Rectal smooth muscle tissue (tissue), 1 donor: ENCODE measurements around the gene PLA2G3.
"Not testable (repeated sequence)": the region's sequence is repeated elsewhere in the genome, so short reads cannot be mapped to it uniquely, and the experiment has no call there.

Experiments used
- H3K27ac ChIP-seq: one replicate; pipeline ENCODE4 v1.7.0; 2013; ENCODE audit warnings: low read depth, low read length, inconsistent platforms
- H3K27me3 ChIP-seq: one replicate; pipeline ENCODE4 v1.7.0; 2013; ENCODE audit warnings: low read length; ENCODE audit not compliant: control insufficient read depth, insufficient read depth
- H3K36me3 ChIP-seq: one replicate; pipeline ENCODE4 v1.7.0; 2013; ENCODE audit warnings: low read length; ENCODE audit not compliant: control insufficient read depth, insufficient read depth
- H3K4me1 ChIP-seq: one replicate; pipeline ENCODE4 v1.7.0; 2013; ENCODE audit warnings: low read length; ENCODE audit not compliant: control insufficient read depth, insufficient read depth
- H3K4me3 ChIP-seq: one replicate; pipeline ENCODE4 v1.7.0; 2013; ENCODE audit warnings: low read length
- H3K9ac ChIP-seq: one replicate; pipeline ENCODE4 v1.7.0; 2013; ENCODE audit warnings: low read length

PLA2G3 gene

DNA sequence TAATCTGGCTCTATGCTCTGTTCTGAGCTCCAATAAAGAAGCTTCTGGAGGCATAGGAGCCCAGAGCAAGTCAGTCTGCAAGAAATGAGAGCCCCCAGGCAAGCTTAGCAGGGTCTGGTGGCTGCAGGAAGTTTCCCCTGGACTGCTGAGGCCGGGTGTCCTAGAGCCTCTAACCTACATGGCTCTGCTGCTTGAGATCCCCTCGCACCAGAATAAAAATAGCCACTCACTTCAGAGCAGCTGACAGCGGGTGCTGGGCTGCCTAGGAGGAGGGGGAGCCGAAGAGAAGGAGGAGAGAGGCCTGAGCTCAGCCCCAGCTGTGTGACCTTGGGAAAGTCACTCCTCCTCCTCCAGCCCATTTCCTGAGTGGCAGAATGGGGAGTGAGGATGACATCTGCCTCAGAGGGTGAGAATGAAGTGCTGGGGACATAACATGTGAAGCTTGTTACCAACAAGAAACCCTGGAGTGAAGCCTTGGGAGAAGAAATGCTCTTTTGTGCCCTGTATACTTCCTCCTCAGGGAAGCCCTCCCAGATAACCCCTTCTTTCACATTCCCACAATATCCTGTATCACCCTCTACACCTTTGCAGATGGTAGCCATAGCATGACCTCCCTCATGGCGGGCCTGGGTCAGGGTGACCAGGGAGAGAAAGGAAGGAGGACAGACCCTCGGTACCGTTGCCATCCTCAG, 21.1 kb downstream of the PLA2G3 start:
- peaks cover 9% of the 10 kb centered on the region for H3K4me1 ChIP-seq
- H3K9ac ChIP-seq, result no peak overlapping the region
- H3K36me3 ChIP-seq, result no peaks in the 10 kb centered on the region
- no peak overlapping the region for H3K27ac ChIP-seq
- H3K4me3 ChIP-seq, result no peak overlapping the region
- H3K27me3 ChIP-seq, result no peaks in the 10 kb centered on the region

DNA sequence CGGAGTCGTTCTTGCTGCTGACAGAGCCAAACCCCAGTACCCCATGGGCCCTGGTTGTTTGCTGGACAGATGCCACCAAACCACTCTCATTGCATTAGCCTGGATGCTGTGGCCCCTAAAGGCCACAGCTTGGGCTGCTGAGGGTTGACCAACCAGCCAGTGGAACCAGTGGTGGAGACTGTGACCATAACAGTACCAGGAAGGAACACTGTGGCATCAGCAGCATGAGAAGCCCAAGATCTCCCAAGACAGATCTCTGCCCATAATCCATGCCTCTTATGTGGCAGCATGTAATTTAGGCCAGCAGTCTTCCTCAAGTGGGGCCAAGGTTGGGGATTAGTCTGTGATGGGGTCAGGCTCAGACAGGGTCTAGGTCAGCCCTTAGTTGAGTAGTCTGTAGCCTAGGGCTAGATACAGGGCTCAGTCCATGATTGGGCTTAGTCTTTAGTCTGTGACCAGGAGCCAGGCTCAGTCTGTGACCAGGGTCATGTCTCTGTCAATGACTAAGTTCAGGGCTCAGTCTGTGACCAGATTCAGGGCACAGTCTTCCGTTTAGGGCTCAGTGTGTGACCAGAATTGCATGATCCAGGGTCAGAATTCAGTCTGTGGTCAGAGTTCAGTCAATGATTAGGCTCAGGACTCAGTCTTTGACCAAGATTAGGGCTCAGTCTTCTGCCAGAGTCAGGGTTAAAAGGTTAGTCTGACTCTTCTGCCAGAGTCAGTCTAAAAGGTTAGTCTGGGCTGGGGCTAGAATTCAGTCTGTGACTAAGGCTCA, 22.1 kb downstream of the PLA2G3 start:
- peaks cover 9% of the 10 kb centered on the region for H3K4me1 ChIP-seq
- no peaks in the 10 kb centered on the region for H3K36me3 ChIP-seq
- H3K27ac ChIP-seq, result no peak overlapping the region
- H3K9ac ChIP-seq, result no peak overlapping the region
- H3K4me3 ChIP-seq, result no peak overlapping the region
- no peaks in the 10 kb centered on the region for H3K27me3 ChIP-seq

DNA sequence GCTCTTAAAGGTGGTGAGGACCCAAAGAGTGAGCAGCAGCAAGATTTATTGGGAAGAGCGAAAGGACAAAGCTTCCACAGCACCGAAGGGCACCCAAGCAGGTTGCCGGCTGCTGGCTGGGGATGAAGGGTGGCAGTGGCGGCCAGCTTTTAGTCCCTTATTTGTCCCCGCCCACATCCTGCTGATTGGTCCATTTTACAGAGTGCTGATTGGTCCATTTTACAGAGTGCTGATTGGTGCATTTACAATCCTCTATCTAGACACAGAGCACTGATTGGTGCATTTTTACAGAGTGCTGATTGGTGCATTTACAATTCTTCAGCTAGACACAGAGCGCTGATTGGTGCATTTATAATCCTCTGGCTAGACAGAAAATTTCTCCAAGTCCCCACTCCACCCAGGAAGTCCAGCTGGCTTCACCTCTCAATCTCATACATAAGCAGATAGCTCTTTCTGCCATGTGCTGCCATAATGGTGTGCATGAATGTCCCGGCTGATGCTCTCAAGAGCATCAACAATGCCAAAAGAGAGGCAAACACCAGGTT, 27.7 kb downstream of the PLA2G3 start:
- H3K9ac ChIP-seq, H3K4me3 ChIP-seq, H3K4me1 ChIP-seq, H3K27me3 ChIP-seq, H3K27ac ChIP-seq, H3K36me3 ChIP-seq: not testable (repeated sequence)

DNA sequence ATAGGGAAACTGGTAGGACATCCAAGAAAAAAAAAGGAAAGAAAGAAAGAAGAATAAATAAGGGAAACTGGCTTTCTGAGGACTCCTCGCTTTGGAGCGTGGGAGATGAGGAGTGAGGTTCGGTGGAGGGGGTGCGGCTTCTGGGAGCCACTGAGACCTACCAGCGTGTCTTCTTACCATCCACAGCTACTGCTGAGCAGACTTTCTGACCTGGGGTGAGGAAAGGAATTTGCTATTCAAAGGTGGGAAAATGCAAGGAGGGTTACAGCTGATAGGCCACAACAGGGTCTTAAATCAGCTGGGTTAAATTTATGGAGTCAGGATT, 32.5 kb downstream of the PLA2G3 start:
- Histone ChIP-seq H3K36me3 (peaks cover 2% of the 10 kb centered on the region), H3K4me1 (peaks cover 25% of the 10 kb centered on the region), H3K9ac (peak overlapping the region; percentile 51), H3K27ac (peak overlapping the region; percentile 100), H3K4me3 (peak overlapping the region; percentile 63), H3K27me3 (no peaks in the 10 kb centered on the region)

DNA sequence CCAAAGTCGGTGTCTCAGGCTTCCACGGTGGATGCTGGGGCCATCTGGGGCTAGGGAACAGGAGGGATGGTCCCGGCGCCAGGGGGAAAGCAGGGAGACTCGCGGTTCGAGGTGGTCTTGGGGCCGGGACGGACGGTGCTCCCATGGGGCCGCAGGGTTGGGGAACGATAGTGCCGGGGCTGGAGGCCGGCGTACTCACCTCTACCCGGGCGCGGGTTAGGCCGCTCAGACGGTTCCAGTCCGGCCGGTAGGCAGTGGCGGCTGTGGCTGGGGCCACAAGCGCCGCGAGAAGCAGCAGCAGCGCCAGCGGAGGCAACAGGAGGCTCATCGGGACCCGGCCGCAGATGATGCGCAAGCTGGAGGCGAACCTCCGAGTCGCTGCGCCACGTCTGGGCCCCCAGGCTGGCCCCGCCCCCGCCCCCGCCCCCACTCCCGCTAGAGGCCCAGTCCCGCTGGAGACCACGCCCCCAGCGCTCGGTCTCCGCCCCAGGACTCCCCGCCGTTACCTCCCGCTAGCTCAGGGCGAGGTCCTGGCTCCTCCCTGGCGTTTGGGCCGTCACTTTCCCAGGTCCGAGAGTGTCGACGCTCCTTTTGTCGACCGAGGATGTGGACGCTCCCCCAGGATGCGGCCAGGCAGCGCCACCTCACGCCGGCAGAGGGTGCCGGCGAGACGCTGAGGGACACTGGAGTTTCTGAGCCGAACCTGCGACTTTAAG, 33.0 kb downstream of the PLA2G3 start, which contains the start of gene SELENOM:
TSS of gene SELENOM (minus strand) at position 391 of the 716 bp plus-strand sequence. CDS start at position 328, 63 bp downstream.
- H3K36me3 ChIP-seq, result peaks cover 2% of the 10 kb centered on the region
- H3K27ac ChIP-seq, result peak within 1 kb of the TSS; percentile 100
- peak within 1 kb of the TSS; percentile 82 for H3K4me3 ChIP-seq
- peaks cover 28% of the 10 kb centered on the region for H3K4me1 ChIP-seq
- peak within 1 kb of the TSS; percentile 86 for H3K9ac ChIP-seq
- no peaks in the 10 kb centered on the region for H3K27me3 ChIP-seq

DNA sequence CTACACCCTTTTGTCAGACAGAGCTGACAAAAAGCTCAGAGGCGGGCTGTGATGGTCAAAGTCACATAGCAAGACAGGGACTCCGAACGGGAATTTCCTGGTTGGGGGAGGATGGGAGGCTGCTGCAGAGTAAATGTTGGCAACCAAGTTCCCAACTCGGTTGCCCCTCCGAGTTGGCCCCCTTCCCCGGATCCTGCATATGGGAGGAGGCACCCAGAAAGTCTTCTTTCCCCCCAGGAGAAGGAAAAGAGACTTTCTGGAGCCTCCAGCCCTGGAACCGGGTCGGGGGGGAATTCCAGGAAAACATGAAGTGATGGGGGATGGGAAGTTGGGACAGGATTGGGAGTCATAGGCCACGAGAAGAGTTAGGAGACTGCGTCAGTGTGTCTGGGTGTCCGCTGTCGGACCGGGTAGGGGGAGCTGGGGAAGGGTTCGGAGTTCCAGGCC, 33.6 kb downstream of the PLA2G3 start:
- H3K4me3 ChIP-seq, result peak overlapping the region; percentile 82
- H3K27ac ChIP-seq, result peak overlapping the region; percentile 100
- H3K27me3 ChIP-seq, result no peaks in the 10 kb centered on the region
- H3K4me1 ChIP-seq, result peaks cover 33% of the 10 kb centered on the region
- peak overlapping the region; percentile 86 for H3K9ac ChIP-seq
- peaks cover 2% of the 10 kb centered on the region for H3K36me3 ChIP-seq

DNA sequence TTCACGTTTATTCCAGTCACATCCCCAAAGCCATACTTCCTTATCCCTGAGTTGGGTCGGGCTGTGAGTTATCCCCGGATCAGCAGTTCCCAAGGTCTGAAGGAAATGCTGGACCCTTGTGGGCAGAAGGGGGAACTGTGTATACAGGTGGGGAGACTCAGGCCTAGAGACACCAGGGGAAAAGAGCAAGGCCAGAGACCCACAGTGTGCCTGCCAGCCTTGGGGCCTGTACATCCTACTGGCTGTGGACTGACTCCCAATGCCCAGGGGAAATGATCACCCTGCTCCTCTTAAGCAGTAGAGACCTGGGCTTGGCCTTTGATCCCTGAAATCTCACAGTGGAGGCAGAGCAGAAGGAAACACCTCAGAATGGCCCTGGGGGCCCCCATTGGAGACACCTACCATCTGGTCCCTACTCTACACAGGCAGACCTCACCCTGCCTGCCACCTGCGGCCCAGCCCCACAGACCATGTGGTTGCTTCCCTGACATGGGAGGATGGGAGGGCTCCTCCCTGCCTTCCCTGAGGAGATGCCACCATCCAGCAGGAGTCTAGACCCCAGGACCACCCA, 34.2 kb downstream of the PLA2G3 start:
- Histone ChIP-seq H3K4me3 (peak overlapping the region; percentile 82), H3K27ac (peak overlapping the region; percentile 100), H3K27me3 (no peaks in the 10 kb centered on the region), H3K4me1 (peaks cover 37% of the 10 kb centered on the region), H3K9ac (peak overlapping the region; percentile 47), H3K36me3 (peaks cover 4% of the 10 kb centered on the region)

DNA sequence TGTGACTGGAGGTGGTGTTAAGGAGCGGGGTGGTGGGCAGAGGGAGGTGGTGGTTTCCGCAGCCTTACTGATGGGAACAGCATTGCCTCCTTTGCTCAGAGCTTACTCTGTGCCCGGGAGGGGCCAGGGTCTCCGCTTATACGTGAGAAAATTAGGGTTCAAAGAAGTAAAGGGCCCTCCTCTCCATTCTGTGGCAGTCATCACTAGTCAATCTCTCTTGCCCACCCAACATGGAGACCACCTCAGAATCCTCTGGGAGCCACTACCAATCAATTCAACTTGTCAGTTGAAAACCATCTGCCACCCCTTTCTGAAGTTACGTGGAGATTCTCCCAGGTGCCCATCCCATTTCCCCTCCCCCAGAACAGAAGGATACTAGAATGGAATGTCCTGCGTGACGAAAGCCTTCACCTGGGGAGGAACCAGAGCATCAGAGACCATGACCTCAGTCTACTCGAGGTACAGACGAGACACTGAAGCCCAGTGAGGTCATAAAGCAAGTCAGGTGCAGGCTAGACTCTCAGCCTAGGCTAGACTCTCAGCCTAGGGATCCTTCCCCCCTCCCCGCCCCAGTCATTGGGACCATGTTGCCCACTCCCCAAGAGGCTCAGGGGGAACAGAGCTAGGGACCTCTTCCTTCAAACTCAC, 34.9 kb downstream of the PLA2G3 start:
- H3K27ac ChIP-seq, result peak overlapping the region; percentile 100
- peaks cover 7% of the 10 kb centered on the region for H3K36me3 ChIP-seq
- H3K4me3 ChIP-seq, result peak overlapping the region; percentile 82
- H3K9ac ChIP-seq, result peak overlapping the region; percentile 35
- no peaks in the 10 kb centered on the region for H3K27me3 ChIP-seq
- peaks cover 40% of the 10 kb centered on the region for H3K4me1 ChIP-seq

DNA sequence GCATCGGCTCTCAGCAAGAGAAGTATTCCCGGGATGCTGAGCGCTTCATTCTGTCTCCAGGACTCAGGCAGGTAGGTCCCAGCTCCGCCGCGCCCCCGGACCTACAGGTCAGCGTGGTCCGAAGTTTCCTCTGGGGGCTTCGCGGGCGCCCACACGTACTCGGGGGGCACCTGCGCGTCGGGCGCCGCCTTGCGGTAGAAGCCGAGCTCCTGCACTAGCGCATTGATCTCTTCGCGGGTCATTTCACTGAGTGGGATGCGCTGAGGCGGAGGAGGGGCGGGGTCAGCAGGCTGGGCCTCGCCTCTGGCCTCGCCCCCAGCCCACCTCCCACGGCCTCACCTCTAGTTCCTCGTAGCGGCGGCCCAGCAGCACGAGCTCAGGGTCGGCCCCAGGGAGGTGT, 35.4 kb downstream of the PLA2G3 start:
- Histone ChIP-seq H3K27me3 (no peaks in the 10 kb centered on the region), H3K9ac (no peak overlapping the region), H3K4me1 (peaks cover 43% of the 10 kb centered on the region), H3K36me3 (peaks cover 12% of the 10 kb centered on the region), H3K27ac (peak overlapping the region; percentile 100), H3K4me3 (peak overlapping the region; percentile 82)

DNA sequence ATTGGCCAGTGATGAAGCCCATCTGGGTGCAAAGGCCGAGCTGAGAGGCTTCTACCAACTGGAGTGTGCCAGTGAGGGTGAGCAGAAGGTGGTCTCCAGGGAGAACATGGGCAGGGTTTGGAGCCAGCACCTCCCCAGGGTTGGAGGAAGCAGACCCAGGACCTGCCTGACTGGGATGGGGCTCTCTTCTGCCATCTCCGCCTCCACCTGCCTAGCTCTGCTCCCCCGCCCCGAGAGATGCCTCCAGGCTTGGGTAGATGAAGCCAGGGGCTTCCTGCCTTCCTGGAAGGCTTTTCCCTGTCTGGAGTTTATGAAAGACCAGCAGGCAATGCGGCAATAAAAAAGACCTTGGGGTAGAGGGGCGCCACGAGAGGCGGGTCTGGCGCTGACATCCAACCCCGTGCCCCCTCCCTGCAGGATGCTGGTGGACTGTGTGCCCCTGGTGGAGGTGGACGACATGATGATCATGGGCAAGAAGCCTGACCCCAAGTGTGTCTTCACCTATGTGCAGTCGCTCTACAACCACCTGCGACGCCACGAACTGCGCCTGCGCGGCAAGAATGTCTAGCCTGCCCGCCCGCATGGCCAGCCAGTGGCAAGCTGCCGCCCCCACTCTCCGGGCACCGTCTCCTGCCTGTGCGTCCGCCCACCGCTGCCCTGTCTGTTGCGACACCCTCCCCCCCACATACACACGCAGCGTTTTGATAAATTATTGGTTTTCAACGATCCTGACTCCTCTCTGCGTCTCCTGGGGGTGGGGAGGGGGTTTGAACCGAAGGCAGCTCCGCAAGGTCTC, 36.2 kb downstream of the PLA2G3 start:
- Histone ChIP-seq H3K36me3 (peaks cover 19% of the 10 kb centered on the region), H3K9ac (no peak overlapping the region), H3K27me3 (no peaks in the 10 kb centered on the region), H3K4me3 (no peak overlapping the region), H3K4me1 (peaks cover 50% of the 10 kb centered on the region), H3K27ac (peak overlapping the region; percentile 100)

DNA sequence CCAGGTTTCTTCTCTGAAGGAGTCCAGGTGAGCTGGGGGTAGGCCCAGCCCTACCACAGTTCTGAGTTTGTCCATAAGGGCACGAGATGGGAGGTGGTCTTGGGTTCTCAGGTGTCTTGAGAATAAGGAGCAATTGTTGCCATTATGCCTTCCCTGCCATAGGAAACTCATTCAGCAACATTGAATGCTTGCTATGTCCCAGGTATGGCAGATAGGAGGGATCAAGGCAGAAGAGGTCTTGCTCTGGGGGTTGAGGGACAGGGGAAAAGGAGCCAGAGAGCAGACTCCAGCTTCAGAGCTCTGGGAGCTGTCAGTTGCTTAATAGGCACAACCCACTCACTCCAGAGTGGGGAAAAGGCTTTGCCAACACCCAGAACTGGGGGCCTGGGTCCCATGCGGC, 37.2 kb downstream of the PLA2G3 start:
- Histone ChIP-seq H3K36me3 (peaks cover 19% of the 10 kb centered on the region), H3K9ac (no peak overlapping the region), H3K27me3 (no peaks in the 10 kb centered on the region), H3K27ac (peak overlapping the region; percentile 100), H3K4me3 (no peak overlapping the region), H3K4me1 (peaks cover 57% of the 10 kb centered on the region)
